Suprapubic skin (tissue), 4 donors: ENCODE results near the gene DGKQ. TPM values are rescaled to one million over a fixed set of nuclear protein-coding genes. Genes with fewer than 3 reads are reported as not detected.
A peak's percentile ranks its signal among the peaks of the same experiment; 100 is the strongest.

Experiments used
- DNase-seq, 2 donors: peaks; one replicate each; pipeline ENCODE4 v3.0.0-alpha.2; 2019; ENCODE audit warnings: low spot score in 2 of 2
- H3K27ac ChIP-seq: fragments of 200-600 bp; sonication (generic); one replicate; pipeline ENCODE4 v1.5.1; 2019
- H3K27me3 ChIP-seq: fragments of 200-600 bp; sonication (generic); one replicate; pipeline ENCODE4 v1.5.1; 2019
- H3K36me3 ChIP-seq: fragments of 200-600 bp; sonication (generic); one replicate; pipeline ENCODE4 v1.5.1; 2019
- H3K4me1 ChIP-seq: fragments of 200-600 bp; sonication (generic); one replicate; pipeline ENCODE4 v1.5.1; 2019
- H3K4me3 ChIP-seq: fragments of 200-600 bp; sonication (generic); one replicate; pipeline ENCODE4 v1.5.1; 2019; ENCODE audit warnings: mild to moderate bottlenecking
- H3K9me3 ChIP-seq: fragments of 200-600 bp; sonication (generic); one replicate; pipeline ENCODE4 v1.5.1; 2019
- CTCF ChIP-seq, 2 donors: fragments of 200-600 bp in 1 of 2; fragments of 450-650 bp in 1 of 2; sonication (generic) in 1 of 2; IDR thresholded peaks; one replicate each; pipeline ENCODE4 v1.5.1; 2016 to 2019; ENCODE audit warnings: antibody characterized with exemption in 2 of 2, mild to moderate bottlenecking in 1 of 2, moderate library complexity in 1 of 2
- EP300 ChIP-seq: sonication (generic); formaldehyde crosslinking; IDR thresholded peaks from one replicate; pipeline ENCODE4 v1.6.1; 2017; ENCODE audit warnings: antibody characterized with exemption
- POLR2A ChIP-seq, 2 donors: fragments of 450-650 bp; IDR thresholded peaks; one replicate each; pipeline ENCODE4 v1.6.1; 2017; ENCODE audit warnings: antibody characterized with exemption in 2 of 2, mild to moderate bottlenecking in 2 of 2, moderate library complexity in 2 of 2
- POLR2AphosphoS5 ChIP-seq, 3 donors: sonication (generic); formaldehyde crosslinking; IDR thresholded peaks; one replicate each; pipeline ENCODE4 v1.6.1; 2017; ENCODE audit warnings: antibody characterized with exemption in 3 of 3
- whole genome bisulfite sequencing: methylation state at CpG from one replicate; pipeline ENCODE4 v1.1.5; 2018; 5-methylcytosine and 5-hydroxymethylcytosine counted together
- total RNA-seq, 4 donors: library from RNA; depleted of rRNA; stranded (reverse); fragments of >200 nt; gene quantifications; one replicate each; pipeline ENCODE4 v1.1.0, GENCODE V29; 2016

The DGKQ gene
- total RNA-seq, 4 donors from 2014 or later: 19.5 to 27.6 (median 23.8) TPM

GRCh38 chr4:949656-950055 lies 23.7 kb downstream of the DGKQ start:
- H3K9me3 ChIP-seq: no peaks in the 10 kb centered on the region
- H3K27me3 ChIP-seq: no peaks in the 10 kb centered on the region
- H3K4me3 ChIP-seq: no peak overlapping the region
- no peaks in the 10 kb centered on the region for H3K4me1 ChIP-seq
- no peak for DNase-seq
- WGBS: 82% methylated on average over 17 of the region's 20 CpGs
- H3K27ac ChIP-seq: no peak overlapping the region
- no peak for TF ChIP-seq EP300
- TF ChIP-seq CTCF (IDR thresholded peaks at IDR 0.05): no peak
- no peak for TF ChIP-seq POLR2AphosphoS5 (IDR thresholded peaks at IDR 0.05)
- no peak for TF ChIP-seq POLR2A (IDR thresholded peaks at IDR 0.05)
- H3K36me3 ChIP-seq: peaks cover 29% of the 10 kb centered on the region

GRCh38 chr4:948936-949300 lies 24.5 kb downstream of the DGKQ start:
- Histone ChIP-seq H3K4me3 (no peak overlapping the region), H3K4me1 (no peaks in the 10 kb centered on the region), H3K27ac (no peak overlapping the region), H3K27me3 (no peaks in the 10 kb centered on the region), H3K9me3 (no peaks in the 10 kb centered on the region), H3K36me3 (peaks cover 22% of the 10 kb centered on the region)
- DNase-seq: no peak
- TF ChIP-seq CTCF (IDR thresholded peaks at IDR 0.05): no peak
- no peak for TF ChIP-seq POLR2A (IDR thresholded peaks at IDR 0.05)
- no peak for TF ChIP-seq EP300
- TF ChIP-seq POLR2AphosphoS5 (IDR thresholded peaks at IDR 0.05): no peak
- 92% methylated on average over 8 of the region's 13 CpGs for WGBS

- Histone ChIP-seq H3K27ac (no peak overlapping the region), H3K9me3 (no peaks in the 10 kb centered on the region), H3K27me3 (no peaks in the 10 kb centered on the region), H3K4me3 (no peak overlapping the region), H3K4me1 (no peaks in the 10 kb centered on the region), H3K36me3 (peaks cover 20% of the 10 kb centered on the region)
- TF ChIP-seq EP300 (no peak), POLR2A (IDR thresholded peaks at IDR 0.05) (no peak), CTCF (IDR thresholded peaks at IDR 0.05) (no peak), POLR2AphosphoS5 (IDR thresholded peaks at IDR 0.05) (no peak)
- WGBS: 94% methylated on average over 12 of the region's 33 CpGs
- DNase-seq: peak; percentile 59 to 71
Measured at GRCh38 chr4:948101-948935, 25.1 kb downstream of the DGKQ start.

GRCh38 chr4:947491-947971 lies 25.8 kb downstream of the DGKQ start:
- Histone ChIP-seq H3K9me3 (no peaks in the 10 kb centered on the region), H3K27ac (no peak overlapping the region), H3K27me3 (no peaks in the 10 kb centered on the region), H3K4me1 (no peaks in the 10 kb centered on the region), H3K4me3 (no peak overlapping the region), H3K36me3 (peaks cover 13% of the 10 kb centered on the region)
- WGBS: 91% methylated on average over 6 of the region's 19 CpGs
- peak; percentile 60 to 72 for DNase-seq
- TF ChIP-seq CTCF (IDR thresholded peaks at IDR 0.05) (no peak), POLR2AphosphoS5 (IDR thresholded peaks at IDR 0.05) (no peak), EP300 (no peak), POLR2A (IDR thresholded peaks at IDR 0.05) (no peak)
